PFSK-1 (cell line): ENCODE results near the gene TESMIN.

Experiments
- FOXP2 ChIP-seq: optimal IDR thresholded peaks from 2 replicates; pipeline ENCODE3; 2011; ENCODE audit warnings: borderline replicate concordance, control low read depth, inconsistent platforms; ENCODE audit not compliant: insufficient read depth; ENCODE audit errors: extremely low read length, extremely low read depth
- POLR2AphosphoS5 ChIP-seq: IDR thresholded peaks from 2 replicates; pipeline ENCODE4 v1.6.1; 2012; ENCODE audit warnings: low read depth, mild to moderate bottlenecking, control low read depth, low read length, moderate library complexity
- REST ChIP-seq, 2 experiments: IDR thresholded peaks; 2 replicates each; pipeline versions ENCODE4 v1.6.1 to v1.8.0; 2011 to 2012; ENCODE audit warnings: low read depth in 2 of 2, low read length in 2 of 2, control low read depth in 1 of 2, inconsistent platforms in 1 of 2, mild to moderate bottlenecking in 1 of 2, moderate library complexity in 1 of 2; ENCODE audit not compliant: insufficient read depth in 1 of 2
- SIN3A ChIP-seq: IDR thresholded peaks from 2 replicates; pipeline ENCODE4 v1.6.1; 2012; ENCODE audit warnings: mild to moderate bottlenecking, low read length, moderate library complexity, borderline replicate concordance; ENCODE audit not compliant: insufficient read depth
- TAF1 ChIP-seq: IDR thresholded peaks from 2 replicates; pipeline ENCODE4 v1.6.1; 2012; ENCODE audit warnings: low read length, control low read depth, borderline replicate concordance; ENCODE audit not compliant: insufficient read depth

TESMIN gene

GRCh38 chr11:68756171-68756766, 4.9 kb upstream of the TESMIN start:
- no peak for TF ChIP-seq SIN3A
- no peak for TF ChIP-seq POLR2AphosphoS5
- TF ChIP-seq REST (IDR thresholded peaks at IDR 0.05; ENCODE audit: insufficient read depth in 1 of 2, low read depth in 2 of 2, low read length in 2 of 2) = no peak
- no peak for TF ChIP-seq FOXP2

GRCh38 chr11:68753300-68753699, 2.0 kb upstream of the TESMIN start:
- TF ChIP-seq TAF1 (no peak), POLR2AphosphoS5 (0 out of 2 replicates have a peak, but pooled peaks have one; percentile 43), FOXP2 (no peak), SIN3A (no peak), REST (IDR thresholded peaks at IDR 0.05; ENCODE audit: insufficient read depth in 1 of 2, low read depth in 2 of 2, low read length in 2 of 2) (no peak)

GRCh38 chr11:68751004-68751325, 355 bp downstream of the TESMIN start:
- TF ChIP-seq FOXP2 = no peak
- no peak for TF ChIP-seq POLR2AphosphoS5
- TF ChIP-seq SIN3A = no peak
- no peak for TF ChIP-seq REST (IDR thresholded peaks at IDR 0.05; ENCODE audit: insufficient read depth in 1 of 2, low read depth in 2 of 2, low read length in 2 of 2)
- no peak for TF ChIP-seq TAF1

- TF ChIP-seq FOXP2 = no peak
- TF ChIP-seq REST (IDR thresholded peaks at IDR 0.05; ENCODE audit: insufficient read depth in 1 of 2, low read depth in 2 of 2, low read length in 2 of 2) = no peak
- TF ChIP-seq TAF1 = no peak
- TF ChIP-seq SIN3A = no peak
- TF ChIP-seq POLR2AphosphoS5 = no peak
Observed at GRCh38 chr11:68750195-68751003, 921 bp downstream of the TESMIN start.
